ENCODE data around the gene TWIST2.

DNA sequence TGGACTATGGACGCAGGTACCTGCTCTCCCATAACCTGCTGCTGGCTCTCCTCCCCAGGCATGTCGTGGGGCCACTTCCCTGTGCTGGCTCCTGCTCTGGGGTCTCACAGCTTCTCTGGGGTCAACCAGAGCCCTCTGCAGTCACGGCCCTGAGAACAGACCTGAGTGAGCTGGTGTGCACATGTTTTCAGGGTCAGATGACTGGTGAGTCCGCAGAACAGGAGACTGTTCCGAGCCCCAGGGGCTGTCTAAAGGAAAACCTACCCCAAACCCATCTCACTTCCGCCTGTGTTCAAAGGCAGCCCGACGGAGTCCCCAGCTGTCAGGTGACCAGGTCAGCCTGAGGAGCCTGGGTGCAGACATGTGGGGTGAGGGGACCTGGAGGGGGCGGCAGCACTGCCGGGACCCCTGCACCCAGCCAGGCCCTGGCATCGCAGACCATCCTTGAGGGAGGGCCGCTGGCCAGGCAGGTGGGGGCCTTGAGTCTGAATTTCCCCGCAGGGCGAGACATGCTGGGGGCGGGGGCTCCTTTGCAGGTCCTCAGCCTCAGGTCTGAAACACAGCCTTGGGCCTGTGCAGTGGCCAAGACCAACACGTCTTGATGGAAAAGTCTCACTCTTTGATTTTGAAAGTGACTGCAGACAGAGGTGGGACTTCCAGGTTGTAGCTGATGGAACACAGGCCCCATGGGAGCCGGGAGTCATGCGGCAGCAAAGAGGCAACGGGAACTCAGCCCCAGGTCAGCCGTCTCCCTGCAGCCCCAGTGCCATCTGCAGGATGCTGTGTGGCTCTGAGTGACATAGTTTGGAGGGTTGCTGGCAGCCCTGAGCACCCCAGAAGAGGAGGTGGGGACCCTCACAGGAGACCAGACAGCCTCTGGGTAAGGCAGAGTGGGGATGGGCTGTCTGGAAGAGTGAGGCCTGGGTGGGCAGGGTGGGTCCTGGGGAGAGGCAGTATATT lies 65.3 kb downstream of the TWIST2 start:
- TF ChIP-seq, protein P1, sequence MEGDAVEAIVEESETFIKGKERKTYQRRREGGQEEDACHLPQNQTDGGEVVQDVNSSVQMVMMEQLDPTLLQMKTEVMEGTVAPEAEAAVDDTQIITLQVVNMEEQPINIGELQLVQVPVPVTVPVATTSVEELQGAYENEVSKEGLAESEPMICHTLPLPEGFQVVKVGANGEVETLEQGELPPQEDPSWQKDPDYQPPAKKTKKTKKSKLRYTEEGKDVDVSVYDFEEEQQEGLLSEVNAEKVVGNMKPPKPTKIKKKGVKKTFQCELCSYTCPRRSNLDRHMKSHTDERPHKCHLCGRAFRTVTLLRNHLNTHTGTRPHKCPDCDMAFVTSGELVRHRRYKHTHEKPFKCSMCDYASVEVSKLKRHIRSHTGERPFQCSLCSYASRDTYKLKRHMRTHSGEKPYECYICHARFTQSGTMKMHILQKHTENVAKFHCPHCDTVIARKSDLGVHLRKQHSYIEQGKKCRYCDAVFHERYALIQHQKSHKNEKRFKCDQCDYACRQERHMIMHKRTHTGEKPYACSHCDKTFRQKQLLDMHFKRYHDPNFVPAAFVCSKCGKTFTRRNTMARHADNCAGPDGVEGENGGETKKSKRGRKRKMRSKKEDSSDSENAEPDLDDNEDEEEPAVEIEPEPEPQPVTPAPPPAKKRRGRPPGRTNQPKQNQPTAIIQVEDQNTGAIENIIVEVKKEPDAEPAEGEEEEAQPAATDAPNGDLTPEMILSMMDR (IDR thresholded peaks at IDR 0.05) = no peak
- no peak for TF ChIP-seq POLR2A (IDR thresholded peaks at IDR 0.05)
- no peak for TF ChIP-seq EP300 (IDR thresholded peaks at IDR 0.05)

All from tibial nerve (tissue), 4 donors.